ENCODE data around the gene COL1A1.
A peak's percentile ranks its signal among the peaks of the same experiment; 100 is the strongest.

The COL1A1 gene

DNA sequence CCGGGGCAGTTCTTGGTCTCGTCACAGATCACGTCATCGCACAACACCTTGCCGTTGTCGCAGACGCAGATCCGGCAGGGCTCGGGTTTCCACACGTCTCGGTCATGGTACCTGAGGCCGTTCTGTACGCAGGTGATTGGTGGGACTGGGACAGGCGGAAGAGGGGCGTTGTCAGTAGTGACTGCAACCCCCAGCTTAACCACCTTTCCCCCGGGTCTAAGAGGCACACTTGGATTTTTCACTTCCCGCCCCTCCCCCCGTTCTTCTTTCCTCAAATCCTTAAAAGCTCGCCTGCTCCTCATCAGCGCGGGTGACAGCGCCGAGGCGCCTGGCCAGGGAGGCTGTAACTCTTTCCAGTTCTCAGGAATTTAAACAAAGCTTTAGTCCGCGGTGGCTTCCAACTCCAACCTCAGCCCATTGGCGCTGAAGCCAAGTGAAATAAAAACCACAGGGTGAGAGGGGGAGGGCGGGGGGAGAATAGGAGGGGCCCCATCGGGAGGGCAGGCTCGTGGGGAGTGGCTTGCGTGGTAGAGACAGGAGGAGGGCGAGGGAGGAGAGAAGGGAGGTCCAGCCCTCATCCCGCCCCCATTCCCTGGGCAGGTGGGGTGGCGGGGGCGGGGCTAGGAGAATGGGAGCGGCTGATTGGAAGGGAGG is 1.5 kb downstream of the COL1A1 start:
- DNase-seq (ENCODE audit: low read depth) = peak; percentile 97

DNA sequence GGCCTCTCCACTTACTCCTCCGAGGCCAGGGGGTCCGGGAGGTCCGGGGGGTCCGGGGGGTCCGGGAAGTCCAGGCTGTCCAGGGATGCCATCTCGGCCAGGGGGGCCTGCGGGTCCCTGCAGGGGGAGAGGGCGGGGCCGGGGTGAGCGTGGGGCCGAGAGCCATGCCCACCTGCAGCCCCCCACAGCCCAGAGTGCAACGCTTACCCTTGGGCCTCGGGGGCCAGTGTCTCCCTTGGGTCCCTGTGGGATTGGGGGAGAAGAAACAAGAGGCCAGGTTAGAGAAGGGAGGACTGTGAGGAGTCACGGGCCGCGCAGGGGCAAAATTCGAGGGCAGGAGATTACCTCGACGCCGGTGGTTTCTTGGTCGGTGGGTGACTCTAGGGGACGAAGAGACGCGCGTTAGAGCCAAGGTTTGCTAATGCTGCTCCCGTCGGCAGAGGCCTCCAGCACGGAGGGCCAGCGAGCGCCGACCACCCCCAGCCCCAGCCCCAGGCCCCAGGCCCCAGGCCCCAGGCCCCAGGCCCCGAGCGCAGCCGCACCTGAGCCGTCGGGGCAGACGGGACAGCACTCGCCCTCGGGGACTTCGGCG is 2.1 kb downstream of the COL1A1 start:
- DNase-seq (ENCODE audit: low read depth) = no peak

DNA sequence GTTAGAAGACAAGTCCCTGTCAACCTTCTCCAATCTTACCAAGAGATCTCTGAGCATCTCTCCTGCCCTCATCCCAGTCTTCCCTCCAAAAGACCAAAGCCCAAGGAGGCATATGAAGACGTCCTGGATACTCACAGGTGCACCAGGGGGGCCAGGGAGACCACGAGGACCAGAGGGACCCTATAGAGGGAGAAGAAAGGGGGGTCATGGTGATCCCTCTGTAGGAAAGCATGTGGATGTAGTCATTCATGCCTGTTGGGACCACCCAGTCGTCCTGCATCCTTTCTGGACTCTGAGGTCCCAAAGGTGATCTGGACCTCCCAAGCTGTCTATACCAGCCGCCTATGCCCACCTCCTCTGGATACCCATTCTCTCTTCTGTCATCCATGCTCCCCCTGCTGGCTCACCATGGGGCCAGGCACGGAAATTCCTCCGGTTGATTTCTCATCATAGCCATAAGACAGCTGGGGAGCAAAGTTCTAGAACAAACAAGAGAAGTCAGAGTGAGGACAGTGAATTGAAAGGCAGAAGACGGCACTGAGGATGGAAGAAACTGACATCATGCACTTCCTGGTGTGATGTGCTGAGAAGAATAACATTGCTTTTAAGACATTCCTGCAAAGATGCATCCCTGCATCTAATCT is 3.3 kb downstream of the COL1A1 start:
- peak; percentile 89 for DNase-seq (ENCODE audit: low read depth)

DNA sequence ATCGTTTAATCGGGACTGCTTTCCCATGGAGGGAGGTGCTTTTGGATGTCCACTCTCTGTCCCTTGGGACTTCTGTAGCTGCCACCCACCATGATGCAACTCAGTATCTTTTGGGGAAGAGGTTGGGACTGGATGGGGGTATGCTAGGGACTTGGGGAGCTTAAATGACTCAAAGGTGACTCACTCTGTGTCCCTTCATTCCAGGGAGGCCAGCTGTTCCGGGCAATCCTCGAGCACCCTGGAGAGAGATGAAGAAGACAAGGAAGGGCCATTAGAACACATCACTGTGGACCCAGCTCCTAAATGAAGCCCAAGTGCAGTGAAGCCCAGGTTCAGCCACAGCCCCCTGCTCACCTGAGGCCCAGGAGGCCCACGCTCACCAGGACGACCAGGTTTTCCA is 4.6 kb downstream of the COL1A1 start:
- peak; percentile 91 for DNase-seq (ENCODE audit: low read depth)

DNA sequence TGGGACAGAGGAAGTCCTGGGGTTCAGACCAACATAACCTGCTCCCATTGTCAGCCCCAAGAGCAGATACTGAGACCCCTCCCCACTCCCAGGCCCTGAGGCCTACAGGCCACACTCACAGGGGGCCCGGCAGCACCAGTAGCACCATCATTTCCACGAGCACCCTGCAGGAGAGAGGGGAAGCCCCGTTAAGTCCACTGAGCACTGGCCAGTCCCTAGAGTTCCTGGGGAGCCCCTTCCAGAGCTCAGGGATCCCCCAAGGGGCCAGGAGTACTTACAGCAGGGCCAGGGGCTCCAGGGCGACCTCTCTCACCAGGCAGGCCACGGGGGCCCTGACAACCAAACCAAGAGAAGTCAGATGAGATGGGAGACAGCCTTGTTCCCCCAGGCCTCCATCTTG is 5.4 kb downstream of the COL1A1 start:
- DNase-seq (ENCODE audit: low read depth) = no peak

DNA sequence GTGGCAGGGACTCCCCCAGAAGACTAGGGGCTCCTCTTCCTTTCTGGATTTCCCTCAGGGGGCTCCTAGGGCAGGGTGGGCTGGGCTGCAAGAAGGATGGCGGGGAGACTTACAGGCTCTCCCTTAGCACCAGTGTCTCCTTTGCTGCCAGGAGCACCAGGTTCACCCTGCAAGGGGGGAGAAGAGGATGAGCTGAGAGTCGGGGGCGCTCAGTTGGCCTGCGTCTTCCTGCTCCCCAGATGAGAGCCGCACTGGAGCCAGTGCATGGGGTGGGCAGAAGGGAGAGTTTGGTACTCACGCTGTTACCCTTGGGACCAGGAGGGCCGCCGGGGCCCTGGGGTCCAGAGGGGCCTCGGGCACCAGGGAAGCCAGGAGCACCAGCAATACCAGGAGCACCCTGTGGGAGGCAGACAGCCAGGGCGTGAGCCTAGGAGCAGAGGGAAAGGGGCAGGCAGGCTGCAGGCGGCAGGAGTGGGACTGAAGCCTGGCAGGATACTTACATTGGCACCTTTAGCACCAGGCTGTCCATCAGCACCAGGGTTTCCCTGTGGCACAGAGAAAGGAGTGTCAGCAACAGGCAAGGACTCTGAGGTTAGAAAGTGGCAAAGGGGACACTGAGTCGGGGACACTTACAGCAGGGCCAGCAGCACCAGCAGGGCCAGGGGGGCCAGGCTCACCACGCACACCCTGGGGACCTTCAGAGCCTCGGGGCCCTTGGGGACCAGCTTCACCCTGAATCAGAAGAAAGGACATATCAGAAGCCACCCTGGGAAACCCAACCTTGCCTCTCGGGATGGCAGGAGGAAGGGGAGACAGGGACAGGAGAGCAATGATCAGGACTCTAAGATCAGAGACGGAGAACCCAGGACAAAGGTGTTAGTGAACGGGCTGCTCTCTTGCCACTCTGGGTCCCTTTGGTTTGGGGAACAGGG is 6.2 kb downstream of the COL1A1 start:
- no peak for DNase-seq (ENCODE audit: low read depth)

DNA sequence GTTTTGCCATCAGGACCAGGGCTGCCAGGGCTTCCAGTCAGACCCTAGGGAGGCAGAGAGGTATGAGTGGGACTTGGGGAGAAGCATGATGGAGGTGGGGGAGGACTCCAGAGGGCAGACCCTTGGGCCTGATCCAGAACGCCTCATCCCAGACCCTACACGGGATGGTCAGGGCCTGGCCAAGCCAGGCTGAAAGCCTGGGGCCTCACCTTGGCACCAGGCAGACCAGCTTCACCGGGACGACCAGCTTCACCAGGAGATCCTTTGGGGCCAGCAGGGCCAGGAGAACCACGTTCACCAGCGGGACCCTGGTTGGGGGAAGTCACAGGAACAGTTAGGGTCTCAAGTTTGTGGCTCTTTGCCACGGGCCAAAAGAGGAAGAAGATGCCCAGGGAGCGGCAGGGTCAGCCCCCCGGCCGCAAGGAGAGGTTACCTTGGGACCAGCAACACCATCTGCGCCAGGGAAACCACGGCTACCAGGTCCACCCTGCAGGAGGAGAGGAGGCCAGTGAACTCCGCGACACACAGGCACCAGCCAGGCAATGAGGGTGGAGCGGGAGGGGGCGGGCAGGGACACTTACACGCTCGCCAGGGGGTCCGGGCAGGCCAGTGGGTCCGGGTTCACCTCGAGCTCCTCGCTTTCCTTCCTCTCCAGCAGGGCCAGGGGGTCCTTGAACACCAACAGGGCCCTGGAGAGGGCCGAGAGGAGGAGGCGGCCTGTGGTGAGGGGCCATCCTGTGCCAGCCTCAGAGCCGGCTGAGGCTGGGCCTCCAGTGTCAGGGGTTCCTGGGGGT is 7.1 kb downstream of the COL1A1 start:
- no peak for DNase-seq (ENCODE audit: low read depth)

DNA sequence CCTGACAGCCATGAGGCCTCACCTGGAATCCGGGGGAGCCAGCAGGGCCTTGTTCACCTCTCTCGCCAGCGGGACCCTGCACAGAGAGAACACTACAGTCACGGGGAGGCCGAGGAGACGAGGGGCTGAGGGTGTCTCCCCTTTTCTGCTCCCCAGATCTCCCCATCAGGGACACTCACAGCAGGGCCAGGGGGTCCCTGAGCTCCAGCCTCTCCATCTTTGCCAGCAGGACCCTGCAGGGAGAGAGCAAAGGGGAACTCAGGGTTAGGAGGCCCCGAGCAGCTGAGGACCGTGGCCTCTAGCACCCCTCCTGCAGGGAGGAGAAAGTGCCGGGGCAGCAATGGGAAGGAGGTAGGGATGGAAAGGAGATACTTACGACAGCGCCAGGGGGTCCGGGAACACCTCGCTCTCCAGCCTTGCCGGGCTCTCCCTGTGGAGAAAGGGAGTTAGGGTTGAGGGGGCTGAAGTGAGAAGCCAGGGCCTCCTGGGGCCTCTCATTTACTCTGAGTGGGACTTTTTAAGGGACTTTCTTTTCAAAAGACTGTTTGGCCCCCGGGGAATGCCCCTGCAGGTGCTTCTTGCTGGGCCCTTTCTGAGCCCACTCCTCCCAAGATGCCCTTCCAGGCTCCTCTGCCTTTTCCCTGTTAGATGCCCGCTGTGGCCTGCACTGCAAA is 8.7 kb downstream of the COL1A1 start:
- DNase-seq (ENCODE audit: low read depth) = no peak

DNA sequence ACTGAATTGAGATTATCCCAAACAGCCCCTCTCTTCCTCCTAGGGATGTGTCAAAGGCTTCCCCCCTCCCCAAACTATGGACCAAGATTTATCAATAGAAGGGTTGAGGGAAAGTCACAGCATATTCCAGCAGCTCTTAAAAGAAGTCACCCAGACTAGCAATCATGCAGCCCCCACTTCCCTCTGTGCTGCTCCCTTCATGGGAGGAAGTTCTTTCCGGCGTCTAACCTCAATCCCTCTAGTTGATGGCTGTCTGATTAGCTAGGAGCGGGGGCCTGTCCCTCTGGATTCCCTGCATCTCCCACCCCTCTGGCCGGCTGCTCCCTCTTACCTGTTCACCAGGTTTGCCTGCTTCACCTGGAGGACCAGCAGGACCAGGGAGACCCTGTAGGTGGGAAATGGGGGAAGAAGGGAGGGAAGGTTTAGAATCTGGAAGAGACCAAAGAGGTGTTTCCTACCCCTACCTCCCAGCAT is 9.2 kb downstream of the COL1A1 start:
- no peak for DNase-seq (ENCODE audit: low read depth)

DNA sequence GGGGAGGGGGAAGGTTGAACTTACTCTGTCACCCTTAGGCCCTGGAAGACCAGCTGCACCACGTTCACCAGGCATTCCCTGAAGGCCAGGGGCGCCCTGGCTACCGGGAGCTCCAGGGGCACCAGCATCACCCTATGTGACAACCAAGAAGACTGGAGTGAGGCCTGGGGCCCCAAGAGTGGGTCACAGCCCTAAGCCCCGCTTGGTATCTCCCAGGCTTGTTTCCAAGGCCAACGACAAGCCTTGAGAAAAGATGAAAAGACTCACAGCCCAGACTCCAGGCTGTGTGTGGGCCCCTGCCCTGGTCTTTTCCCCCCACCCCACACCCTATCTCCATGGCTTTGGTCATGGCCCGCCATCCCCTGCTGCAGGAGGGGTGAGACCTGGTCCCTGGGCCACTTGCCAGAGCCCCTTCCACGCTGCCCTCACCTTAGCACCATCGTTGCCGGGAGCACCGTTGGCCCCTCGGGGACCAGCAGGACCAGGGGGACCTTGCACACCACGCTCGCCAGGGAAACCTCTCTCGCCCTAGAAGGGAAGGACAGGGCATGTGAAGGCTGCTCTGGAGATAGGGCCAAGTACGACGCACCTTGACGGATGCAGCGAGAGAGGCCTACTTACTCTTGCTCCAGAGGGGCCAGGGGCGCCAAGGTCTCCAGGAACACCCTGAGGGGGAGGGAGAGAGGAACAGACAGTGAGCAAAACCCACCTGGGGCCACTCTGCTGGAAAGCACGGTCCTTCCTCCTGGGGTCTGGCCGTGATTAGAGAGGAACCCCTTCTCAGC is 9.9 kb downstream of the COL1A1 start:
- no peak for DNase-seq (ENCODE audit: low read depth)

DNA sequence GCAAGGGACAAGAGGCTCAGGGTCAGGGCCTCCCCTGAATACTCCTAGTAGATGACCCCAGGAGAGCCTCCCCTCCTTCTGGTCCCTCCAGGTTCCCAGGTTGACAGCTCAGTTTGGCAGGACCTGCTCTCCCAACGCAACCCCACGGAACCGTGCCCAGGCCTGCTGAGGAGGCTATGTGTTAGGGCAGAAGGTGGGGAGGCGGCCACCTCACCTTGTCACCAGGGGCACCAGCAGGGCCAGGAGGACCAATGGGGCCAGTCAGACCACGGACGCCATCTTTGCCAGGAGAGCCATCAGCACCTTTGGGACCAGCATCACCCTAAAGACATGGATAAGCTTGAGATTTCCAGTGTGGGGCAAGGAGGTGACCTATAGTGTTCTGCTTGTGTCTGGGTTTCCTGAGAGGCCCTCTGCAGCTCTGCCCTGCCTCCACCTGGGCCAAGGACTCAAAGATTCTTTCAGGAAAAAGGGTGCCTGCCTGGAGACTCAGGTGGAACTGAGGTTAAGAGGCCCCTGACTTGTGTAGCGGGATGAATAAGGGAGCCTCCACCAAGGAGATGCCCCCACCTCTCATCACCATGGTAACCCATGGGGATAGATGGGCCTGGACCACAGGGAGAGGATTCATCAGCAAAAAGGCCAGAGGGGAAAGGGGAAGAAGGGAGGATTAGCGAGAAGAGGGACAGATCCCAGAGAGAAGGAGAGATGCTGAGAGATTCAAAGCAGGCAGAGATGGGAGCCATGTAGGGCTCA is 10.7 kb downstream of the COL1A1 start:
- no peak for DNase-seq (ENCODE audit: low read depth)

DNA sequence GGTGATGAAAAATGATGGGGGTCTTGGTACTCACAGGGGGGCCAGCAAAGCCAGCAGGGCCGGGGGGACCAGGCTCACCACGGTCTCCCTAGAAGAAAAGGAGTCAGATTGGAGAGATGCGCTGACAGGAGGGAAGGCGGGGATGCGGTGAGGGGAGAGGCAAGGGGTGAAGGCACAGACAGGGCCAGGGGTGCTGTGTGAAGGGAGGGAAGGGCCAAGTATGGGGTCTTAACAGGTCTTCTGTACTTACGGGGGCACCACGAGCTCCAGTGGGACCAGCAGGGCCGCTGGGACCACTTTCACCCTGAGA is 11.2 kb downstream of the COL1A1 start:
- no peak for DNase-seq (ENCODE audit: low read depth)

DNA sequence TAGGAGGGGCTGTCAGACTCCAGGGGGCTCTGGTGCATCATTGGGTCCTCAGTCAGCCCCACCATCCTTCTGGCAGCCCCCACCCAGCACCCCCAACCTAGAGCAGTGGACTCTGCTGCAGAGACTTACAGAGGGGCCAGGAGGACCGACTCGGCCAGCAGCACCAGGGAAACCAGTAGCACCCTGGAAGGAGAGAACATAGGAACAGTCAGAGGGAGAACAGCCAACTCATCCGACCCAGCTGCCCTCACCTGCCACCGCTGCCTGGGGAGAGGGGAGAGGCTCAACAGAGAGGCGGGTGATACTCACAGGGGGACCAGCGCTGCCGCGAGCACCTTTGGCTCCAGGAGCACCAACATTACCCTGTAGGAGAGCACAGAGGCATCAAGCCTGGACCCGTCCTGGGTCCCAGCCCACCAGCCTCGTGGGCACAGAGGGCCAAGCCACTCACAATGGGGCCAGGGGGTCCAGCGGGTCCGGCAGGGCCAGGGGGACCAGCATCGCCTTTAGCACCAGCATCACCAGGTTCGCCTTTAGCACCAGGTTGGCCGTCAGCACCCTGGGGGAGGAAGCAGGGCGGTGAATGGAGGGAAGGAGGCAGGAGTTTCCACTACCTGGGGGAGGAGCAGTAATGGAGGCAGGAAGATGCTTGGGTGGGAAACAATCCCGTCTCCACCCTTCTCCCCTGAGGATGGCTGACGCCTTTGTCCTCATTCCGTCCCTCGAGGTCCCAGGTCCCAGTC is 11.7 kb downstream of the COL1A1 start:
- DNase-seq (ENCODE audit: low read depth) = no peak

DNA sequence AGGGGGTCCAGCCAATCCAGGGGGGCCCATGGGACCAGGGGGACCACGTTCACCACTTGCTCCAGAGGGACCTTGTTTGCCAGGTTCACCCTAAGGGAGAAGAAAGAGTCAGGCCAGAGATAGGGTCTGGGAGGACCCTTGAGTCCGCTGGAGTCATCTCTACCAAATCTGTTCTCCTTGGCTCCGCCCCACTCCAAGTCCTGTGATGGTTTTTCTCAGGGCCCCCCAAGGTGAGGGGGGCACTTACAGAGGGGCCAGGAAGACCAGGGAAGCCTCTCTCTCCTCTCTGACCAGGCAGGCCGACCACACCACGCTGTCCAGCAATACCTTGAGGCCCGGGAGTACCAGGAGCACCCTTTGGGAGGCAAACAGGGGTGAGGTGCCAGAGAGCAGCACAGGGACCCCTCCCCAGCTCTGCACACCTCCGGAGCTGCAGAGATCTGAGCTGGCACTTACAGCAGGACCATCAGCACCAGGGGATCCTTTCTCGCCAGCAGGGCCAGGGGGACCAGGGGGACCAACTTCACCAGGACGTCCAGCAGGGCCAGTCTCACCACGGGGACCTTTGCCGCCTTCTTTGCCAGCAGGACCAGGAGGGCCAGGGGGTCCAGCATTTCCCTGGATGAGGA is 12.4 kb downstream of the COL1A1 start:
- no peak for DNase-seq (ENCODE audit: low read depth)

DNA sequence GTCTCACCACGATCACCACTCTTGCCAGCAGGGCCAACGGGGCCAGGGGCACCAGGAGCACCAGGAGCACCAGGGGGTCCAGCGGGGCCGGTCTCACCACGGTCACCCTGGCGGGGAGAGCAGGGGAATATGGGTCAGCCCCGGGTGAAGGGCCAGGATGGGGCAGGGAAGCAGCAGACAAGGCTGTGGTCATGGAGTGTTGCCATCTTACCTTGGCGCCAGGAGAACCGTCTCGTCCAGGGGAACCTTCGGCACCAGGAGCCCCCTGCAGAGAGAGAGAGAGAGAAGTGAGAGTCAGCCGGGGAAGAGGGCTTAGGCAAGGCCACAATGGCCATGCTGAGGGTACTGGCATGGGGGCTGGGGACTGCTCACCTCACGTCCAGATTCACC is 12.9 kb downstream of the COL1A1 start:
- DNase-seq (ENCODE audit: low read depth) = no peak

DNA sequence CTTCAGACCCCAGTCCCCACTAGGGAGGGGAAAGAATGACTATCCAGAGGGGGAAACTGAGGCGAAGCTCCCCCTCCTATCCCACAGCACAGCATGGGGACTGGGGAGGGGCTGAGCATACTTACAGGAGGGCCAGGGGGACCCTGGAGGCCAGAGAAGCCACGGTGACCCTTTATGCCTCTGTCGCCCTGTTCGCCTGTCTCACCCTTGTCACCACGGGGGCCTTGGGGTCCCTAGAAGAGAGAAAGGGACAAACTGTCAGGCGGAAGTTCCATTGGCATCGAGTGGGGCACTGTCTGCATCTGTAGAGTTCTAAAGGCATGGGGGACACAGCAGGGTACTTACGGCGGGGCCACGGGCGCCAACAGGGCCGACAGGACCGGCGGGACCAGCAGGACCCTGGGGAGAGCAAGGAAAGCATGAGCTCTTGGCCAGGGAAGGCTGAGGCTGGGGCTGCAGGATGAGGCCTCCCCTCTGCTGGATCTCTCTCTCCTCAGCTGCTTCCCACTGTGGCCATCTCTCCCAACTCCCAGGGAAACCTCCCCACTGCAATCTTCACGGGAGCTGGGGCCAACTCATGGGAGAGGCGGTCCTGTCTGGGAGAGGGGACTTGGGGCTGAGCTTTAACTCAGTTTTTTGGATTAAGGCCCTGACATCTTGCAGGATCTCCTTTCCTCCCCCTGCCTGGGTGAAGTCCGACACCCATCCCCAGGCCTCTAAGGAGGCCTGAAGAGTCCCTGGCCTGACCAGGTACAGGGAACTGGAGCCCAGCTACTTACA is 13.5 kb downstream of the COL1A1 start:
- DNase-seq (ENCODE audit: low read depth) = no peak

DNA sequence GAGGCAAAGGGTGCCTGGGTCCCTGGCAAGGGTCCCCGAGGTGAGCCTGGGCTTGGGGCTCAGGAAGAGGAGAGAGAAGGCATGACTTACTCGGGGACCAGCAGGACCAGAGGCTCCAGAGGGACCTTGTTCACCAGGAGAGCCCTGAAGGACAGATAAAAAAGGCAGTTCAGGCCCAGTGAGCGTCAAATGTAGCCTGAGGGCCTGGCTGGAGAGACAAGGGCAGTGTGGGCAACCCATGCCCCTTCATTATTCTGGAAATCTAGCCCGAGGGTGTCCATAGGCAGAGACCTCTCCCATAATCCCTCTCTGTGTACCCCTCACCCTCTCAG is 14.1 kb downstream of the COL1A1 start:
- DNase-seq (ENCODE audit: low read depth) = no peak

Measured in ELR (cell line).